Fibroblast of skin of left quadriceps (primary cell): ENCODE results near the gene KLHL14.
A peak's percentile ranks its signal among the peaks of the same experiment; 100 is the strongest.
"Not testable (repeated sequence)": the region's sequence is repeated elsewhere in the genome, so short reads cannot be mapped to it uniquely, and the experiment has no call there.

ENCODE experiments used
- DNase-seq, 2 experiments: peaks; one replicate each; pipeline ENCODE4 v3.0.0-alpha.2; 2013; ENCODE audit warnings: low read depth in 2 of 2

The KLHL14 gene

DNA sequence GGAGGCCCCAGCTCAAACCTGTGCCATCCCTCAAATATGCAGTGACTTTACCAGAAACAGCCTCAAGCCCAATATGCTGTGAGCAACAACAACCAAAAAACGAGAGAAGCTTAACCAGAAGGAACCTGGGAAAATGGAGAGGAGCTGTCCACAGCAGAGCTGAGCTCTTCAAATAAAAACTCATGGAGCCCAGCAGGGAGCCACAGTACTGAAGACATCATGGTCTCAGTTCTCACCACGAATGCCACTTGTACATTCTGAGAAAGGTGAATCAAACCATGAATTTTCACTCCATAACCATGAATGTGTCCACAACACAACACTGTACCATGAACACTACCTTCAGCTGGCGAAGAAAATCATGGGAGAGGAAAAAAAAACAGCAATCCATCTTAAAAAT lies 50.5 kb downstream of the KLHL14 start:
- DNase-seq, result no peak

DNA sequence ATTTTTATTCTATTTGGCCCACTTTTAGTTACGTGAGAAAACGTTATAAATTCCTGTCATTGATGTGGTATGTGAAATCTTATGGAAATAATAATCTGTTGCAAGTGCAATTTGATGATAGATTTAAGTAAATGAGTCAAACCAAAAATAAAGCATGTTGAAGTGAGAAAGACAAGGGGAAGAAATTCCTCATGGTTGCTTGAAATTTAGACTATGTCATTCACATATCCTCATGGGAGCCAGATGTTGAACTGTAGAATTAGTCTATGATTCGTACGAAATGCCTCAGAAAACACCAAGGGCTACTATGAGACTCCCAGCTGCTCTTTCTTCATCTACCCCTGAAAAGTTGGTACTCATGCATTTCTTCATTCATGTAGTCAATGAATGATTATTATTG lies 55.7 kb downstream of the KLHL14 start:
- peak; percentile 66 to 72 for DNase-seq

DNA sequence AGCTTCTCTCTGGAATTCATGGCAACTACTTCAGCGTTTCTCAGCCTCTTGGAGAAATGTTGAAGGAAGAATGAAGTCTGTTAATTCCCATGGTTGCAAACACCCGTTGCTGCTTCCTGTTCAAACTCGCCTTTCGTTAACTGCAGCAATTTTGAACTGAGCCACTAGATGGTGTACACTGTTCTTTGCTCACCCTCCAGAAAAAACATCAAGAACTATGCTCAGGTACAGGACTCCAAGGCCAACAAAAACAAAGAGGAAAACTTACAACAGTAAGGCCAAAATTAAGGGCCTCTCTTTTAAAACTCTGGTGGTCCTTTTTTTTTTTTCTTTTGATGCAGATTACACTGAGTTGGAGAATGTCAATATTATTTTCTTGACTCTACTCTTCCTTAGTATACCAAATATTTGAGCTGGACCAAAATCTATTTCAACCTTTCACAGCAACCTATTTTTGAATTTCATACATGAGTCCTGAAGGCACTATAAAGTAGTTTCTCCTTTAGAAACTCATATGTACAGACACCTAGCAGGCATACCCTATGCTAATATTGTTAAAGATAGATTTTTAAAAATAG lies 58.2 kb downstream of the KLHL14 start:
- DNase-seq, result peak; percentile 37 to 47

DNA sequence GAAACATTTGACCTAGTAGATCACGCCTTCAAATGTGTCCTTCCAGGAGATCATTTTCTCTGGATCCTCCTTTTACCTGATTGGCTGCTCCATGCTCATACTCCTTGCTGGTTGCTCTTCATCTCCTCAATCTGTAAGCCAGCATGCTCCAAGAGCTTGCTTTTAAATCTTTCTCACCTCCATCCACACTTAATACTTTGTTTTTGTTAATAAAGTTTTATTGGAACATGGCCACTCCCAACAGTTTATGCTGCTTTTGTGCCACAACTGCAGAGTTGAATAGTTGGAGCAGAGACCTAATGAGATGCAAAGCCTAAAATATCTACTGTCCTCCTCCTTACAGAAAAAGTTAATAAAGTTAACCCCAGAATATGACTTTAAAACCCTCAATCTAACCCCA lies 60.0 kb downstream of the KLHL14 start:
- DNase-seq, result no peak

DNA sequence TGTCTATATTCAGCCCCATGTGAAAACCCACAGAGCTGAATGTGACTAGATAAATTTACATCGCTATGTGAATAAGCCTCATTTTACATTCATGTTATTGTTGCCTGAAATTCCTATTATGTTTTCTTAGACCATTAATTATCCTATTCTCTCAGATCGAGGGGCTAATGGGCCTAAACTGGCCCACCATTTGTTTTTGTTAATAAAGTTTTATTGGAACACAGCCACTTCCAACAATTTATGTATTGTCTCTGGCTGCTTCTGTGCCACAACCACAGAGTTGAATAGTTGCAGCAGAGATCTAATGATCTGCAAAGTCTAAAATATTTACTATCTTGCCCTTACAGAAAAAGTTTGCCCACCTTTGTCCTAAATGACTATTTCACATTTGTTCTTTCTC lies 61.0 kb downstream of the KLHL14 start:
- no peak for DNase-seq

DNA sequence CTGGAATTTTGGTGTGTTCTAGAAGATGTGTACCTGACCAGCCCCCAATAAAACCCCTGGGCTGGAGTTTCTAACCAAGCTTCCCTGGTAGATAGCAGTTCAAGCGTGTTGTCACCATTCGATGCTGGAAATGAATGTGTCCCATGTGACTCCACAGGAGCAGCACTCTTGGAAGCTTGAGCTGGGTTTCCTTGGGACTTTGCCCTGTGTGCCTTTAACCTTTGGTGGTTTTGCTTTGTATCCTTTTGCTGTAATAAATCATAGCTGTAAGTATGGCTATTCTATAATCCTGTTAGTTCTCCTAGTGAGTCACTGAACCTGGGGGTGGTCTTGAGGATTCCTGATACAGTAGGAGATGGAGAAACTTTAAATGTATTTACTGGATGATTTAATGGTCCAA lies 65.2 kb downstream of the KLHL14 start:
- no peak for DNase-seq

DNA sequence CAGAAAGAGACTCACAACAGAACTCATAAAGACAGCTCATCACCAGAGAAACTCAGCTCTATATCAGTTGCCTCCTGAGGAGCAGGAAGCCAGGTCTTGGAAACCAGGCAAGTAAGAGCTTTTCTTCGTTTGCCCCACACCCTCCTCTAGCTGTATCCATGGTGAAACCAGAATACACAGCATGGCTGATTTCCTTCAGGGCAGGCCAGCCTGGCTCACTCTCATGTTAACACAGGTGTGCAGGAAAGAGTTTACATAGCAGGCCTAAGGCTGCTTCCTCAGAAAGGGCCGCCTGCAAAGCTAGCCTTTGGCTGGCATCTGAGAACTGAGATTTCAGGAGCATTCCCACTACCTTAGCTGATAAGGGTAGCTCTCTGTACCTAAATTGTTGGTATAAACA lies 65.7 kb downstream of the KLHL14 start:
- no peak for DNase-seq

DNA sequence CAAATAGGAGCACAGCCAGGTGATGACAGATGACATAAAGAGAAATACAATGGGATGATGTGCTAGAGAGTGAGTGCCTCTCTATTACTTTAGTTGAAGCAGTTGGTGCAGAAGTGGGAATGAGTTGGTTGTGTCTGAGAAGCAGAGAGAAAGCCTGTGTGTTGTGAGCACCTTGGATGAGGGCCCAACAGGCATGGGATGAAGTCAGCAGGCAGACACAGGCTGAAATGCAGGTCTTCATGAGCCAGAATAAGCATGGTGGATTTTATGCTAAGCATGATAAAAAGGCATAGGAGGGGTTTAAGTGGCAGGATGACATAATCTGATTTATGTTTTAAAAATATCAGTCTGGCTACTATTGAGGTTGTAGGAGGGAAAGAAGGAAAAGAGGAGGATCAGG lies 71.5 kb downstream of the KLHL14 start:
- DNase-seq, result no peak

DNA sequence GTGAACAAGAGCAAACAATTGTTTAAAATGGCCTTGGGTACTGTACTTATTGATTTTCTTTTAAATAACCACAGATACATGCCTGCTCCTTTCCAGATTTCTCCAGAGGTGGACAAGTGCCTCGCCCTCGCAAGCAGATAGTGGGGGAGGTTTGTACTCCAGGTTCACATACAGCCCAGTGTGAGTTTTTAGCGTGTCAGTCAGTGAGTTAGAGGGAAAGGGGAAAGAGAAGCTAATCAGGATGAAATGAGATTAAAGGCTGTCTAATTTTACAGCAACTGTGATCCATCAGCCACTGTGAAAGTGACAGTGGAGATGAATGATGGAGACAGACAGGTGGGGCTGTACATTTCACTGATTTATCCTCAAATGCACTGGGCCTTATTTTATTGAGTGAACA lies 74.7 kb downstream of the KLHL14 start:
- no peak for DNase-seq

DNA sequence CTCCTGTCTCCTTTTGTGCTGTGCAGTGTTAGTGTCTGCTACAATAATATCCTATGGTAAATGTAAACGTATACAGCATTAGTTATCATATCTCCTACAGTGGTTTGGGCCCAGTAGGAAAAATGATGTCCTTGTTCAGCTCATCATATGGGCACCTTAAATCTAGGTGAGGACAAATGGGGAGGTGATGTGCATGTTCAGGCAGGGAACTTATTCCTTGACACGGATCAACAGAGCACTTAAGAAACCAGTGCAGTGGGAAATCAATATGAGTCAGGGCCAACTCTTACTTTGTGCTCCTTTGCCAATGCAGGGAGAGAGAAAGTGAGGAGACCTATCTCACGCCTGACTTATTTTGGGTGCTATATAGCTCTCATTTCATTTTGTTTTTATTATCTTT lies 76.4 kb downstream of the KLHL14 start:
- DNase-seq, result no peak

DNA sequence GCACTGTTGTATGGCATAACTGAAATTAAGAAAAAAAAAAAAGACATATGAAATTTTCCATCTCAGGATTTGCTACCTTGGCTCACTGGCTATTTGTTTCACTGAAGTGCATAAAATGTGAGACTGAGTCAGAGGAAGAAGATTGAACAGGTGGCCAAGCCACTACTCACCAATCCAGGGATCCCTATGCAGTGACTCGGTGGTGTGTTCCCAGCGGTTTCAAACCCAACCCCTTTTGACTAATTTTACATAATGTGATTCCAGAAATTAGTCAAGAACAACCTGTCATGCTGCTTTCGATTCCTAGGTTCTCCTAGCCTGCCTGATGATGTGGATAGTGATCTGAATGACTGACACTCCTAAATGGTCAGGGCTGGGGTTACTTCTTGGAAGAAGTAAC lies 77.3 kb downstream of the KLHL14 start:
- DNase-seq, result no peak

DNA sequence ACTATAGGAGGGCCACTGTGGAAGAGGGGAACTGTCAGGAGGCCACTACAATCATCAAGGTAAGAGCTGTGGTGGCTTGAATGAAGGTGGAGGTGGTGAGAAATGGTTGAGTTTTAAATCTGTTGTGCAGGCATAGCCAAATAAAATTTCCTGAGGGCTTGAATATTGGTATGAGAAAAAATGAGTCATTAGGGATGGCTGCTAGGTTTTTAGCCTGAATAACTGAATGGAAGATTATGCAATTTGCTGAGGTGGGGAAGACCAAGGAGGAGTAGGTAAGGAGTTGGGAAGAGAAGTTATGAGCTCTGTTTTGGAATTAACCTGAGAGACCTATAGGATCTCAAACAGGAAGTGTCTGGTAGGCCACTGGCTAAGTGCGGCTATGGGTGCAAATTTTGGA lies 84.0 kb downstream of the KLHL14 start:
- no peak for DNase-seq

DNA sequence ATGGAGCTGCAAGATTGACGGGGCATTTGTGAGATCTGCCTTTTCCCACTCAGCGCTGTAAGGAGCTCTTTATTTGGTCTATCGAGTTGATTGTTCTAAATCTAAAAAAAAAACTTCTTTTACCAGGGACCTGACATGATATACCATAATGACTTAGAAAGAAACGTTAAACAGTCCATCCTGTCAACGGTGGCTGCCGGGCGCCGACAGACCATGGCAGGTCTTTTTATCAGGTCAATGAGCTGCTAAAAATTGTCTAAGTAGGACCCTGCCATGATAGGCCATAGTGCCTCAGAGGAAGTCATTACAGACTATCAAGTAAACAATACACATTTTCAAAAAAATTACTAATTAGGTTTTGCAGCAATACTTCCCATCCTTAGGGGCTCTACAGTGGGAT lies 87.9 kb downstream of the KLHL14 start:
- no peak for DNase-seq

DNA sequence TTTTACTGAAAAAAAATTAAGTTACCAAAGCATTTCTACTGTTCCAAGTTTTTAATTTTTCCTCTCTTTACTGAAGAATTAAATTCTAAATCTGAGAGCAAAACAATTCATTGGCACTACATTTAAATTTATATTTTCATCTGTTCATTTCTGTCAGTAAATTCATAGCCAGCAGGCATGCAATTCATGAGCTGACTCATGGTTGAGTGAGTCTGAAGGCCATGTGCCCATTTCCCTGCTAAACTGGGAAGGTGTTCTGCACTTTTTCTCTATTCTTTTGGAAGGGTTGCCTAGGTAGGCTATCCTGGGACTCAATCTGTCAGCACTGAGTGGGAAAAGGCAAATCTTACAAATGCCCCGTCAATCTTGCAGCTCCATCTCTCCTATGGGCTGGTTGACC lies 88.7 kb downstream of the KLHL14 start:
- no peak for DNase-seq

DNA sequence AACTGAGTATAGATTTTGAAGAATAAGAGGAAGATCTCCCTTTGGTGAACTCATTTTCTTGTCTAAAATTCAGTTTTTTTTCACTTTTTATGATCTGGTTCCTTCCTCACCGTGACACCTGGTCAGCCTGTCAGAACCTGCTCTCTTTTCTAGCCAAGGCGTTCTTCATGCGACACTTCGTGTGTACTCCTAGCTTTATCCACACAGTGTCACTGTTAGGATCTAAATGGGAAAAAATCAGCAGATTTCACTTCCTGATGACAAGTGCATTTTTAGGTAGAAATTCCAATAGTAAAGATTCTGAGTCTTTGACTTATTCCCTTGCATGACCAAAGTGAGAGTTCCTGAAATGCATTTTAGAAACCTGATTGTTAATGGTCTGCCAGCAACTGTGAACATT lies 89.8 kb downstream of the KLHL14 start:
- no peak for DNase-seq

DNA sequence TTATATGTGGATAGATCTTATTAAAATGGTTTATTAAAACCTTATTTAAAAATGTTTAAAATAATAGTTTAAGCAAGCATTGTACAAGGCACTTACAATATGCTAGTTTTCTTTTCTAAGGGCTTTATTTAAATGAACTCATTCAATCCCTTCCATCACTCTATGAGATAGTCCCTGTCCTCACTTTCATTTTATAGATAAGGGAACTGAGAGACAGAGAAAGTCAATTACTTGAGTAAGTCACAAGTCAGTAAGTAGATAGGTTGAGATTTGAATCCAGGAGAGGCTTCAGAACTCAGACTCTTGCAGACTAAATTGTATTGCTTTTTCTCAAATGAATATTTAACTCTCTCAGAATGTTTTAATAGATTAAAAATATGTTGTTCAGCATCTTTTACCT lies 95.2 kb downstream of the KLHL14 start:
- DNase-seq, result no peak

DNA sequence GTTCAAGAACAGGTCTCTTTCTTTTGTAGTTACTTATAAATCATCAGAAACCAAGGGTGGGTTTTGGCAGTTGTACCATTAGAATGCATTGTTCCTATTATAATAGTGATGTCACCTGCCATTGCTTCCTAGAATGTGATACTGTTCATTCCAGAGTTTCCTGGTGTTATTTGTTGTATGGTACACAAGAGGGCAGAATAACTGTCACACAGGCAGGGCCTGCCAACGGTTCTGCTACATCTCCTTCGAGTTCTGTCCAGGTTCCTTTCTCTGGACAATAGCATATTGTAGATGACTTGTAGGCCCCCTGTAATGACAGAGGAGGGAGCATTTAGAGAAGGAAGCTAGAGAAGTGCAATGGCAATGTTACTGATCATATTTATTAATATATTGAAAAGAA lies 98.3 kb downstream of the KLHL14 start:
- no peak for DNase-seq

DNA sequence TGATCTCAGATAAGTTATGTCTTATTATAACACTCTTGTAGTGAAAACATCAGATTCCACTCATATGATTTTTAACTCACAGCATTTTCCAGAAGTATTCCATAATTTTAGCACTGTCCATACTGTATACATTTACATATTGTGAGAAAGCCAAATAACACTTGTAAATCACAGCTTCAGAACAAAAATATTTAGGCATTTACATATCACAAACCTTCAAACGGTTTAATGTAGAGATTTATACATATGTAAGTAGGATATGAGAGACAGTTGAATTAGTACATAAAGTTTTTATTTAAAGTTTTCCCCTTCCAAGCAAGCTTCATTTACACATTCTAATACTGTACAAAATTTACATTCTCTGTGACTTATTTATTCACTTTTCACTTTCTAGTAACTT lies 100.4 kb downstream of the KLHL14 start:
- DNase-seq, result no peak

DNA sequence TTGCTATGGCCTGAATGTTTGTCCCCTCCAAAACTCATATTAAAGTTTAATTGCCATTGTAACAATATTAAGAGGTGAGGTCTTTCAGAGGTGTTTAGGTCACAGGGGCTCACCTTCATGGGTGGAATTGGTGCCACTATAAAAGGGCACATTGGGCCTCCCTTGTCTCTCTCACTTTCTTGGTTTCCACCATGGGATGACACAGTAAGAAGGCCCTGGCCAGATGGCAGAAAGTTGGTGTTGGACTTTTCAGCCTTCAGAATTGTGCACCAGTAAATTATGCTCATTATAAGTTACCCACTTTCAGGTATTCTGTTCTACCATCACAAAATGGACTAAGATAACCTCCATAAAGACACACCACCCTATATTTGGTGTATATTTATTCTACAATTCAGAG lies 102.1 kb downstream of the KLHL14 start:
- no peak for DNase-seq

DNA sequence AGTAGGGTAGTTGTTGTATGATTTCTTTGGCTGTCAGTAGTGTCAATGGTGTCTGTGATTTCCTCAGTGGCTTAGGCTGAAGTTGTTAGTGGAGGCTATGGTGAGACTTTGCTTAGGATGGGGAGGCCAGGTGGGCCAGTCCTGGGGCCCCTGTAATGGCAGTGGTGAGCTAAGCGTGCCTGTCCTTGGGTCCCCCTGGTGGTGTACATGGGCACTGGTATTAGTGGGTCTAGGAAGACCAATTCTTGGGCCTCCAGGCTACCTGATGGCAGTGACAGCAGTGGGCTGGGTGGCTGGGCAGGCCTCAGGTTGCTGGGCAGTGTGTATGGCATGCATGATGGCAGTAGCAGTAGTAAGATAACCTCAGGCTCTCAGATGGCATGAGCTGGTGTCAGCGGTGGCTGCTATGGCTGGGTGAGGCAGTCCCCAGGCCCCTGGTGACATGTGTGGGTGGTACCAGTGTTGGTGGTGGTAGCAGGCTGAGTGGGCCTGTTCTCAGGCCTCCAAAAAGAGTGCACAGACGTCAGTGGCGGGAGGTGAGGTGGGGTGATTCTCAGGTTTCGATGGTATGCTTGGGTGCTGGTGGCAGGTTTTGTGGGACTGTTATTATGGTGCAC lies 103.2 kb downstream of the KLHL14 start:
- DNase-seq, result no peak

DNA sequence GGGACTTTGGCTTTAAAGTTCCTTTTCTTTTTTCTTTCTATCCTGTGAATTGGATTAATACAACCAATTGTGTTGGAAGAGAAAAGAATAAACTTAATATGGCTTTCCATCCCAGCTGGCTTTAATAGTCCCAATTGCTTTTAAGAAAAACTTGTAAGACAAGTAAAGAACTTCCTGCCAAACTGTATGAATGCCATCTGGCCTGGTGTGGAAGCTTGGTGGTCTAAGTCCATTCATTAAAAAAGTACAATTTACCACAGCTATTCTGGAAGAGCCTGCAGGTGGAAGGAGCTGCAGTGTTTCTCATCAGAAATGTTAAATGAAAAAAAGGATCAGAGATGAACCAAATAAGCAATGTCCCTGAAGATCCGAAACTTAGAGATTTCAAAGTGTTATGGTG lies 103.9 kb downstream of the KLHL14 start:
- DNase-seq, result no peak

DNA sequence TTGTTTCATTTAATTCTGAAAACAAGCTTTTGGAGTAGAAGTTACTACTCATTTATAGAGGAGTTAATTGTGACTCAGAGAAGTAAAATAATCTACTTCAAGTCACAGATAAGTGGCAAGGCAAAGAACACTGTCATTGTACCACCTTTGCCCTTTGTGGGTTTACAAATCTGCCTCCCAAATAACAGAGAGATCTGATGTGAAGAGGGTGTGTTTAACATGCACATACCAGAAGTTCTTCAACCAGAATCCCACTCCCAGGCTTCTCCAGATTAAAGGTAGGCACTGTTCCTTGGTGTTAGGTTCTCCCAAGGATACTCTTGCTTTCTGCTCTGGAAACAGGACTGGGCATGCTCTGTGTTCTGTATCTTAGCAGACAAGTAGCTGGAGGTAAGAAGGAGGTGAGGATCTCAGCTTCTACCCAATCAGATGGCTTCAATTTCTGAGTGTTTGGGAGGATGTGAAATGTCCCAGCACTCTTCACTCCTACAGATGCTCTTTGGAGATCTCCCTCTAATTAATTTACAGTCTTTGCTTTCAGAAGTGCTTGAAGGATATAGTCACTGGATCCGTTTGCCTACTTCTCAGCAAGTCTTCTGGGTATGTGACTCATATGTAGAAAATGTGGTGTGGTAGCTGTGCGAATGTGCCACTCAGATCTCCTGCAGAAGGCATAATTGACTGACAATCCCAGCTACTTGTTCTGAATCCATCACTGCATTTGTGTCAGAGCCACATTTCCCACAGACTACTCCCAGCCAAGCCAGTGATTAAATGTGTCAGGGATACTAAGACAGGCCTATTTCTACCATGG lies 111.1 kb downstream of the KLHL14 start:
- peak in 1 of 2 experiments; percentile 1 for DNase-seq

DNA sequence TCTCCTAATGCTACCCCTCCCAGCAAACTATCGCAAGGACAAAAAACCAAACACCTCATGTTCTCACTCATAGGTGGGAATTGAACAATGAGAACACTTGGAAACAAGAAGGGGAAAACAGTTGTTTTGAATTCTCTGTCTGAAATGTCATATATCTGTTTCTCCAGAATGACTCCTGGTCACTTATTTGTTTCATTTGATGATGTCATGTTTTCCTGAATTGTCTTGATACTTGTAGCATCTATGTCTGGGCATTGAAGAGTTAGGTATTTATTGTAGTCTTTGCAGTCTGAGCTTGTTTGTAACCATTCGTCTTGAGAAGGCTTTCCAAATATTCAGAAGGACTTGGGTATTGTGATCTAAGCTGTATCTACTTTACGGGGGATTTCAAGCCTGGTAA lies 118.3 kb downstream of the KLHL14 start:
- DNase-seq, result not testable (repeated sequence)
